ENCODE results near the gene YPEL4. TPM values are rescaled to one million over a fixed set of nuclear protein-coding genes. Genes with fewer than 3 reads are reported as not detected.

YPEL4 gene
- total RNA-seq, 1 donor from 2014 or later: 0.48 TPM

GRCh38 chr11:57634311-57634710, 15.4 kb downstream of the YPEL4 start:
- peaks cover 16% of the 10 kb centered on the region for H3K4me1 Mint-ChIP-seq (ENCODE audit: unreplicated experiment)
- H3K27ac Mint-ChIP-seq: peak overlapping the region; percentile 95
- no peak for DNase-seq (ENCODE audit: extremely low spot score, unreplicated experiment)
- no peaks in the 10 kb centered on the region for H3K36me3 Mint-ChIP-seq
- H3K9me3 Mint-ChIP-seq: peaks cover 2% of the 10 kb centered on the region
- H3K27me3 Mint-ChIP-seq: no peaks in the 10 kb centered on the region
- H3K4me3 Mint-ChIP-seq: no peak overlapping the region
- TF ChIP-seq CTCF (conservative IDR thresholded peaks at IDR 0.05): no peak

- Mint-ChIP-seq H3K9me3 (peaks cover 4% of the 10 kb centered on the region), H3K27me3 (no peaks in the 10 kb centered on the region), H3K27ac (peak overlapping the region; percentile 95), H3K4me1 (ENCODE audit: unreplicated experiment) (peaks cover 19% of the 10 kb centered on the region), H3K36me3 (no peaks in the 10 kb centered on the region), H3K4me3 (peak overlapping the region; percentile 61)
- TF ChIP-seq CTCF (conservative IDR thresholded peaks at IDR 0.05): no peak
- no peak for DNase-seq (ENCODE audit: extremely low spot score, unreplicated experiment)
Observed at GRCh38 chr11:57633394-57634070, 16.2 kb downstream of the YPEL4 start.

GRCh38 chr11:57632116-57632515, 17.6 kb downstream of the YPEL4 start:
- H3K4me3 Mint-ChIP-seq: no peak overlapping the region
- no peaks in the 10 kb centered on the region for H3K27me3 Mint-ChIP-seq
- no peak overlapping the region for H3K27ac Mint-ChIP-seq
- peaks cover 4% of the 10 kb centered on the region for H3K9me3 Mint-ChIP-seq
- peaks cover 19% of the 10 kb centered on the region for H3K4me1 Mint-ChIP-seq (ENCODE audit: unreplicated experiment)
- no peaks in the 10 kb centered on the region for H3K36me3 Mint-ChIP-seq
- DNase-seq (ENCODE audit: extremely low spot score, unreplicated experiment): no peak
- TF ChIP-seq CTCF (conservative IDR thresholded peaks at IDR 0.05): no peak

- H3K4me1 Mint-ChIP-seq (ENCODE audit: unreplicated experiment): peaks cover 14% of the 10 kb centered on the region
- DNase-seq (ENCODE audit: extremely low spot score, unreplicated experiment): no peak
- H3K36me3 Mint-ChIP-seq: no peaks in the 10 kb centered on the region
- H3K4me3 Mint-ChIP-seq: no peak overlapping the region
- TF ChIP-seq CTCF (conservative IDR thresholded peaks at IDR 0.05): no peak
- H3K27ac Mint-ChIP-seq: no peak overlapping the region
- no peaks in the 10 kb centered on the region for H3K27me3 Mint-ChIP-seq
- H3K9me3 Mint-ChIP-seq: peaks cover 4% of the 10 kb centered on the region
Observed at GRCh38 chr11:57630171-57630570, 19.5 kb downstream of the YPEL4 start.

- no peak overlapping the region for H3K27ac Mint-ChIP-seq
- H3K36me3 Mint-ChIP-seq: peaks cover 6% of the 10 kb centered on the region
- TF ChIP-seq CTCF (conservative IDR thresholded peaks at IDR 0.05): no peak
- peaks cover 20% of the 10 kb centered on the region for H3K4me1 Mint-ChIP-seq (ENCODE audit: unreplicated experiment)
- no peak overlapping the region for H3K4me3 Mint-ChIP-seq
- peaks cover 4% of the 10 kb centered on the region for H3K9me3 Mint-ChIP-seq
- DNase-seq (ENCODE audit: extremely low spot score, unreplicated experiment): no peak
- no peaks in the 10 kb centered on the region for H3K27me3 Mint-ChIP-seq
Observed at GRCh38 chr11:57626895-57627294, 22.8 kb downstream of the YPEL4 start.

Data from type B pancreatic cell (in vitro differentiated cells).